ENCODE measurements around the gene CELF4. TPM values are rescaled to one million over a fixed set of nuclear protein-coding genes. Genes with fewer than 3 reads are reported as not detected.

The CELF4 gene
- total RNA-seq, 1 experiment from 2014 or later, result not detected

DNA sequence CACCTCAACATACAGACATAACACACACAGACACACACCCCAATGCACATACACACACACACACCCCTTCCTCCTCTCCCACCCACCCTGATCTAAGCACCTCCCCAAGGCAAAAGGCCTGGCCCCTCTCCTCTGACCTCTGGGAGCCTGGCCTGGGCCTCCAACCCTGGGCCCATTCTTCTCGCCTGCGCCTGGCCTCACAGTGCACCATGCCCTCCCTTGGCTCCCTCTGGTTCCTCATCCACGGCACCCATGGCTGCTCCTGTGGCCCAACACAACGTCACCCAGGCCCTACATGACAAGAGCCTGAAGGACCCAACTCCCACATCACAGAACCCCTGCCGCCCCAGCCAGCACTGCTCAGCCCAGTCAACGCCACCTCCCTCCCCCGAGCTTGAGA lies 281.3 kb downstream of the CELF4 start:
- DNase-seq (ENCODE audit: low read depth, low spot score) (no peak), ATAC-seq (no peak)
- Histone ChIP-seq H3K27me3 (ENCODE audit: control insufficient read depth, insufficient read depth, low read length) (no peaks in the 10 kb centered on the region), H3K4me3 (ENCODE audit: low read depth in 2 of 2, low read length in 2 of 2) (no peak overlapping the region), H3K4me1 (ENCODE audit: control insufficient read depth, insufficient read depth, low read length) (no peaks in the 10 kb centered on the region), H3K36me3 (ENCODE audit: control insufficient read depth, insufficient read depth, low read length) (no peaks in the 10 kb centered on the region), H3K27ac (ENCODE audit: low read length) (no peak overlapping the region), H3K9me3 (ENCODE audit: control insufficient read depth, insufficient read depth, low read depth, low read length) (no peaks in the 10 kb centered on the region)
- no TSS peak for BruUV-seq (replicated peaks)
- TF ChIP-seq, protein P1, sequence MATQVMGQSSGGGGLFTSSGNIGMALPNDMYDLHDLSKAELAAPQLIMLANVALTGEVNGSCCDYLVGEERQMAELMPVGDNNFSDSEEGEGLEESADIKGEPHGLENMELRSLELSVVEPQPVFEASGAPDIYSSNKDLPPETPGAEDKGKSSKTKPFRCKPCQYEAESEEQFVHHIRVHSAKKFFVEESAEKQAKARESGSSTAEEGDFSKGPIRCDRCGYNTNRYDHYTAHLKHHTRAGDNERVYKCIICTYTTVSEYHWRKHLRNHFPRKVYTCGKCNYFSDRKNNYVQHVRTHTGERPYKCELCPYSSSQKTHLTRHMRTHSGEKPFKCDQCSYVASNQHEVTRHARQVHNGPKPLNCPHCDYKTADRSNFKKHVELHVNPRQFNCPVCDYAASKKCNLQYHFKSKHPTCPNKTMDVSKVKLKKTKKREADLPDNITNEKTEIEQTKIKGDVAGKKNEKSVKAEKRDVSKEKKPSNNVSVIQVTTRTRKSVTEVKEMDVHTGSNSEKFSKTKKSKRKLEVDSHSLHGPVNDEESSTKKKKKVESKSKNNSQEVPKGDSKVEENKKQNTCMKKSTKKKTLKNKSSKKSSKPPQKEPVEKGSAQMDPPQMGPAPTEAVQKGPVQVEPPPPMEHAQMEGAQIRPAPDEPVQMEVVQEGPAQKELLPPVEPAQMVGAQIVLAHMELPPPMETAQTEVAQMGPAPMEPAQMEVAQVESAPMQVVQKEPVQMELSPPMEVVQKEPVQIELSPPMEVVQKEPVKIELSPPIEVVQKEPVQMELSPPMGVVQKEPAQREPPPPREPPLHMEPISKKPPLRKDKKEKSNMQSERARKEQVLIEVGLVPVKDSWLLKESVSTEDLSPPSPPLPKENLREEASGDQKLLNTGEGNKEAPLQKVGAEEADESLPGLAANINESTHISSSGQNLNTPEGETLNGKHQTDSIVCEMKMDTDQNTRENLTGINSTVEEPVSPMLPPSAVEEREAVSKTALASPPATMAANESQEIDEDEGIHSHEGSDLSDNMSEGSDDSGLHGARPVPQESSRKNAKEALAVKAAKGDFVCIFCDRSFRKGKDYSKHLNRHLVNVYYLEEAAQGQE (IDR thresholded peaks at IDR 0.05; ENCODE audit: insufficient read depth in 1 of 2, low read depth in 2 of 2, low read length in 1 of 2), result no peak
- TF ChIP-seq CTCF (IDR thresholded peaks at IDR 0.05) (no peak), TCF7L2 (IDR thresholded peaks at IDR 0.05; ENCODE audit: low read depth, low read length) (no peak), SIN3A (IDR thresholded peaks at IDR 0.05; ENCODE audit: borderline replicate concordance, insufficient read depth, low read depth, low read length) (no peak), POLR2AphosphoS5 (IDR thresholded peaks at IDR 0.05; ENCODE audit: low read depth, low read length) (no peak)
- CTCF ChIA-PET, result no interaction called here
- in situ Hi-C loops (cut with HindIII; ENCODE audit: low pct_unique_long_range_greater_than_20kb, low sequenced_read_pairs) (no loop called here), intact Hi-C loops (cut with micrococcal nuclease; ENCODE audit: unreplicated experiment) (no loop called here)
- POLR2A ChIA-PET, result no interaction called here

- ChIA-PET CTCF (no interaction called here), POLR2A (no interaction called here)
- peak; percentile 72; the same call in 1 of the 2 replicates for ATAC-seq
- TF ChIP-seq, protein P1 (IDR thresholded peaks at IDR 0.05; ENCODE audit: insufficient read depth in 1 of 2, low read depth in 2 of 2, low read length in 1 of 2), result no peak
- no peak; the same call in 1 of the 2 replicates for TF ChIP-seq CTCF (IDR thresholded peaks at IDR 0.05)
- TF ChIP-seq TCF7L2 (IDR thresholded peaks at IDR 0.05; ENCODE audit: low read depth, low read length), result no peak
- no peak for TF ChIP-seq POLR2AphosphoS5 (IDR thresholded peaks at IDR 0.05; ENCODE audit: low read depth, low read length)
- TF ChIP-seq SIN3A (IDR thresholded peaks at IDR 0.05; ENCODE audit: borderline replicate concordance, insufficient read depth, low read depth, low read length), result no peak
- Histone ChIP-seq H3K4me1 (ENCODE audit: control insufficient read depth, insufficient read depth, low read length) (no peaks in the 10 kb centered on the region), H3K36me3 (ENCODE audit: control insufficient read depth, insufficient read depth, low read length) (no peaks in the 10 kb centered on the region), H3K9me3 (ENCODE audit: control insufficient read depth, insufficient read depth, low read depth, low read length) (no peaks in the 10 kb centered on the region), H3K27me3 (ENCODE audit: control insufficient read depth, insufficient read depth, low read length) (no peaks in the 10 kb centered on the region), H3K4me3 (ENCODE audit: low read depth in 2 of 2, low read length in 2 of 2) (no peak overlapping the region), H3K27ac (ENCODE audit: low read length) (no peak overlapping the region)
- no peak for DNase-seq (ENCODE audit: low read depth, low spot score)
- in situ Hi-C loops (cut with HindIII; ENCODE audit: low pct_unique_long_range_greater_than_20kb, low sequenced_read_pairs) (no loop called here), intact Hi-C loops (cut with micrococcal nuclease; ENCODE audit: unreplicated experiment) (no loop called here)
- no TSS peak for BruUV-seq (replicated peaks)
These were observed 283.1 kb downstream of the CELF4 start for GRCh38 chr18:37282386-37283037.
